Measurements from ENCODE around the gene LAMA2. TPM values are rescaled to one million over a fixed set of nuclear protein-coding genes. Genes with fewer than 3 reads are reported as not detected.

Gene LAMA2
- total and polyA plus RNA-seq, 2 of the 8 experiments (the other 6 are each of a cell fraction or from before 2014, with no cell fraction given), result 1.3 to 3.8 TPM

- no peak overlapping the region for H4K5ac ChIP-seq (ENCODE audit: insufficient read length, low read depth, low read length)
- no peak overlapping the region for H3K4me2 ChIP-seq (ENCODE audit: insufficient read depth in 1 of 2, low read depth in 2 of 2, low read length in 2 of 2)
- no peak for FAIRE-seq
- H3K23me2 ChIP-seq (ENCODE audit: low read depth, low read length), result no peaks in the 10 kb centered on the region
- H2AK5ac ChIP-seq (ENCODE audit: low read depth, low read length), result no peak overlapping the region
- no peaks in the 10 kb centered on the region for H3K27me3 ChIP-seq (replicated peaks in 1 of 4; ENCODE audit: control insufficient read depth in 3 of 4, extremely low read depth in 1 of 4, insufficient read depth in 3 of 4, low read length in 3 of 4)
- H3K36me3 ChIP-seq (ENCODE audit: control insufficient read depth in 2 of 4, insufficient read depth in 4 of 4, low read length in 3 of 4), result no peaks in the 10 kb centered on the region
- H3K23ac ChIP-seq (ENCODE audit: insufficient read length), result no peak overlapping the region
- no peak overlapping the region for H2BK5ac ChIP-seq (ENCODE audit: low read depth, low read length)
- TF ChIP-seq SP1 (IDR thresholded peaks at IDR 0.05; ENCODE audit: low read depth, low read length), result no peak
- no peak for TF ChIP-seq FOSL1 (IDR thresholded peaks at IDR 0.05; ENCODE audit: insufficient read depth, low read depth, low read length)
- TF ChIP-seq BRCA1 (IDR thresholded peaks at IDR 0.05; ENCODE audit: low read depth, low read length), result no peak
- no peak for TF ChIP-seq JUND (IDR thresholded peaks at IDR 0.05; ENCODE audit: low read length)
- TF ChIP-seq SP4 (IDR thresholded peaks at IDR 0.05; ENCODE audit: low read length), result no peak
- TF ChIP-seq KDM4A (IDR thresholded peaks at IDR 0.05; ENCODE audit: low read depth, low read length, severe bottlenecking), result no peak
- no peak for TF ChIP-seq CHD1 (IDR thresholded peaks at IDR 0.05; ENCODE audit: low read depth, low read length)
- TF ChIP-seq EP300 (IDR thresholded peaks at IDR 0.05; ENCODE audit: borderline replicate concordance in 1 of 2, low read depth in 2 of 2, low read length in 2 of 2), result no peak
- TF ChIP-seq SP2 (IDR thresholded peaks at IDR 0.05; ENCODE audit: low read length), result no peak
- no peak for TF ChIP-seq BCL11A (IDR thresholded peaks at IDR 0.05; ENCODE audit: low read depth in 2 of 2, low read length in 2 of 2)
- no peak for TF ChIP-seq RXRA (IDR thresholded peaks at IDR 0.05; ENCODE audit: insufficient read depth, low read depth, low read length)
- TF ChIP-seq SIX5 (IDR thresholded peaks at IDR 0.05; ENCODE audit: low read depth, low read length), result no peak
- TF ChIP-seq SIN3A (conservative IDR thresholded peaks at IDR 0.05 in 1 of 2, IDR thresholded peaks at IDR 0.05 in 1 of 2; ENCODE audit: low read depth in 1 of 2, low read length in 2 of 2), result no peak
- TF ChIP-seq NRF1 (IDR thresholded peaks at IDR 0.05; ENCODE audit: low read depth, low read length), result no peak
- TF ChIP-seq RBBP5 (IDR thresholded peaks at IDR 0.05; ENCODE audit: borderline replicate concordance, low read depth, low read length), result no peak
- no peak overlapping the region for H2BK20ac ChIP-seq (ENCODE audit: low read length)
- no peak overlapping the region for H3K4me3 ChIP-seq (ENCODE audit: extremely low read depth in 1 of 4, insufficient read depth in 2 of 4, low read depth in 3 of 4, low read length in 4 of 4)
- no peak overlapping the region for H4K8ac ChIP-seq (ENCODE audit: extremely low read depth, insufficient read depth, low read length)
- H2AFZ ChIP-seq (ENCODE audit: low read length), result no peak overlapping the region
- no peak overlapping the region for H3K14ac ChIP-seq (ENCODE audit: insufficient read length)
- no peaks in the 10 kb centered on the region for H3K4me1 ChIP-seq (replicated peaks in 1 of 4; ENCODE audit: control insufficient read depth in 3 of 4, insufficient read depth in 4 of 4, low read length in 3 of 4)
- H2BK120ac ChIP-seq (replicated peaks; ENCODE audit: low read depth, low read length), result no peak overlapping the region
- H3K27ac ChIP-seq (ENCODE audit: low read depth, low read length), result no peak overlapping the region
- no peaks in the 10 kb centered on the region for H3K9me3 ChIP-seq (ENCODE audit: insufficient read depth in 2 of 2, low read depth in 1 of 2, low read length in 1 of 2)
- no peaks in the 10 kb centered on the region for H3K79me2 ChIP-seq (ENCODE audit: control insufficient read depth in 1 of 2, insufficient read depth in 2 of 2, low read length in 2 of 2)
- no peak overlapping the region for H3K18ac ChIP-seq (ENCODE audit: extremely low read depth, low read length)
- H3K79me1 ChIP-seq (ENCODE audit: low read depth, low read length), result no peaks in the 10 kb centered on the region
- no peaks in the 10 kb centered on the region for H4K20me1 ChIP-seq (replicated peaks in 1 of 2; ENCODE audit: control insufficient read depth in 1 of 2, insufficient read depth in 2 of 2, low read length in 2 of 2)
- H4K91ac ChIP-seq (replicated peaks; ENCODE audit: insufficient read length, low read length), result no peak overlapping the region
- WGBS, 2 experiments (ENCODE audit: extremely low coverage in 1 of 2, insufficient coverage in 1 of 2, insufficient read length in 1 of 2, insufficient replicate concordance in 2 of 2, low coverage in 1 of 2, low lambda C conversion rate in 2 of 2, missing lambda C conversion rate in 1 of 2), result 92% methylated on average over 1 of the region's 1 CpG; no CpG with 5 or more reads in 1 of the 2 experiments
- H3K56ac ChIP-seq (replicated peaks; ENCODE audit: insufficient read length, low read depth, low read length), result no peak overlapping the region
- no peak overlapping the region for H2BK15ac ChIP-seq (ENCODE audit: low read length)
- no peak overlapping the region for H3K4ac ChIP-seq (replicated peaks; ENCODE audit: insufficient read length, low read depth, low read length)
- H3K9ac ChIP-seq (replicated peaks in 1 of 4; ENCODE audit: extremely low read depth in 1 of 4, low read depth in 3 of 4, low read length in 3 of 4), result no peak overlapping the region
- ChIA-PET CTCF (ENCODE audit: partially characterized antibody) (interaction anchor here (2.0 kb wide), 1 partner anchor 11 kb away, joined by 4 read pairs; no protein-coding TSS in a partner anchor), POLR2A (ENCODE audit: partially characterized antibody) (no interaction called here)
- H2BK12ac ChIP-seq (ENCODE audit: low read depth, low read length), result no peak overlapping the region
- DNase-seq (ENCODE audit: low read depth in 1 of 2, low spot score in 2 of 2), result no peak
These were observed 406.5 kb downstream of the LAMA2 start for GRCh38 chr6:129289442-129289841.
